Fibroblast of skin of right quadriceps (primary cell): Measurements from ENCODE around the gene NECTIN3.
A peak's percentile ranks its signal among the peaks of the same experiment; 100 is the strongest.

ENCODE experiments used
- DNase-seq: peaks from one replicate; pipeline ENCODE4 v3.0.0-alpha.2; 2013

The NECTIN3 gene

GRCh38 chr3:111084911-111085310, 13.3 kb downstream of the NECTIN3 start:
- DNase-seq = no peak

DNA sequence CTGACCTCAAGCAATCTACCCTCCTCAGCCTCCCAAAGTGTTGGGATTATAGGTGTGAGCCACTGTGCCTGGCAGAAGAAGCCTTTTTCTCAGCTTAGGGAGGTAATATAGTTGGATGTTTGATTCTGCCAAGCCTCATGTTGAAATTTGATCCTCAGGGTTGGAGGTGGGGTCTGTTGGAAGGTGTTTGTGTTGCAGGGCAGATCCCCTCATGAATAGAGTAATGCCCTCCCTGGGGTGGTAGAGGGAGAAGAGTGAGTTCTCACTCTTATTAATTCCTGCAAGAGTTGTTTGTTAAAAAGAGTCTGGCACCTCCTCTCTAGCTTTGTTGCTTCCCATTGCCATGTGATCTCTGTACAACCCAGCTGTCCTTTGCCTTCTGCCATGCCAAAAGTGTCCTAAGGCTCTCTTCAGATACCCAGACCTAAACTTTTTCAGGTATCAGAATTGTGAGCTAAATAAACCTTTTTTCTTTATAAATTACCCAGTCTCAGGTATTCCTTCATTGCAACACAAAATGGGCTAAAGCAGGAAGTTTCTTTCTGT, 16.4 kb downstream of the NECTIN3 start:
- DNase-seq = no peak

- DNase-seq = no peak
Measured at GRCh38 chr3:111096487-111097209, 25.0 kb downstream of the NECTIN3 start.

- DNase-seq = peak; percentile 39
Measured at GRCh38 chr3:111103807-111104206, 32.2 kb downstream of the NECTIN3 start.

GRCh38 chr3:111106993-111107661, 35.5 kb downstream of the NECTIN3 start:
- DNase-seq = no peak

GRCh38 chr3:111107662-111108035, 36.0 kb downstream of the NECTIN3 start:
- DNase-seq = peak; percentile 8

DNA sequence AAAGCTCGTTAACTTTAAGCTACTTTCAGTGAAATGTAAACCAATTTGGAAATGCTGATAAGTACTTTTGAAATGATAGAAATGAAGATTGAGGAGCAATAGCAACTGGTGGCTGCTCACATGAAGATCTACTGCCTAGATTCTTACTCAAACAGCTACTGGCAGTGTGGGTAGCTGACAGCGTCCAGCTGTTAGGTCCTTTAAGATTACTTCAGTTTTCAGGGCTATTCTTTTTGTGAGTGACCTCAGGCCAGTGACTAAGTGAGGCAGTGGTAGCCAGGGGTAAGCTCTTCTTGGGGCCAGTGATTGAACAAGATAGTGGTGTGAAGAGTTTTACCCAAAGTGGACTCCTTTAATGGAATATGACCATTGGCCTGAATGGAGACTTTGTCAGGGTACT, 41.3 kb downstream of the NECTIN3 start:
- DNase-seq = no peak

DNA sequence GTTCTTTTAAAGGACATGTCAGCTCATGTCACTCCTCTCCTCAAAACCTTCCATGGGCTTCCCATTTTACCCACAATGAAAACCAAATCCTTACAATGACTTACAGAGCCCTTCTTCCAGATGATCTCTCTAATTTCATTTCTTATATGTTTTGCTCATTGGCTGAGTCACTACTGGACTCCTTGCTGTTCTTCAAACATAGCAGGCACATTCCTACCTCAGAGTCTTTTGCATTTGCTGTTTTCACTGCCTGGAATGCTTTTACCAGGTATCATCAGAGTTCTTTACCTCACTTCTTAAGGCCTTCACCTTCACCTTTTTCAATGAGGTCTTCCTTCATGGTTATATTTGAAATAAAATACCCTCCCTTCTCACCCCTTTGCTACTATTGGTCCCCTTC, 57.3 kb downstream of the NECTIN3 start:
- peak; percentile 5 for DNase-seq

- no peak for DNase-seq
Measured at GRCh38 chr3:111130827-111131226, 59.2 kb downstream of the NECTIN3 start.

- no peak for DNase-seq
Measured at GRCh38 chr3:111134302-111134701, 62.7 kb downstream of the NECTIN3 start.

DNA sequence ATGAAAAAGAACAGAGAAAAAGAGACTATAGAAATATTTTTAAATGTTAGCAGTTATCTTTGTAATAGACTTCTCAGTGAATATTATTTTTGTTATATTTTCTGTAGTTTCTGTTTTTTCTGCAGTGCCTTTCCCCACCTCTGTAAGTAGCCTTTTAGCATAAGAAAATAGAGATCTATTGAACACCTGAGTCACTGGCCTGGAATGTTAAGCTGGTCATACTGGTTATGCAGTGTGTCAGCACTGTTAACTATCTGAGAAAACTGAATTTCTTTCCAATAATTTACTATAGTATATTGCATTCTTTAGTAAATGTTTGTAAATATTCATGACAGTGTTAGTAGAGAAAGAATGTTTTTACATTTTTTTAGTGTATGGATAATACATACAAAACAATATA, 79.8 kb downstream of the NECTIN3 start:
- peak; percentile 76 for DNase-seq

- DNase-seq = peak; percentile 50
Measured at GRCh38 chr3:111152496-111152895, 80.9 kb downstream of the NECTIN3 start.

- no peak for DNase-seq
Measured at GRCh38 chr3:111156517-111156916, 84.9 kb downstream of the NECTIN3 start.

DNA sequence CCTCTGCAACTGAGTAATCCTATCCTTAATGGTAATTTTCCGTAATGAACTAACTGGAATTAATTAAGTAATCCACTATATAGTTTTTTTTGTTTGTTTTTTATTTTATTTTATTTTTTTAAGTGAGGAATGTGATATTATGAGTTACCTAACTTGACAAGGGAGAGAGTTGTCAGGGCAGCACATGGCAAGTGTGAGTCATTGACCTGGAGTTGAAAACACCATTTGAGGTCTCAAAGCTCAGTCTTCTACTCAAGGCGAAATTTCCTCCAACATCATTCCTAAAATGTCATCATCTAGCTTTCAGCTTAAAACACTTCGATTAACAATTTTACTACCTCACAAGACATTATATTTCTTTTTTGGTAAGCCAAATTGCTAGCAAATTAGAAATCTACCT, 87.8 kb downstream of the NECTIN3 start:
- peak; percentile 13 for DNase-seq

- DNase-seq = no peak
Measured at GRCh38 chr3:111164621-111165020, 93.0 kb downstream of the NECTIN3 start.

DNA sequence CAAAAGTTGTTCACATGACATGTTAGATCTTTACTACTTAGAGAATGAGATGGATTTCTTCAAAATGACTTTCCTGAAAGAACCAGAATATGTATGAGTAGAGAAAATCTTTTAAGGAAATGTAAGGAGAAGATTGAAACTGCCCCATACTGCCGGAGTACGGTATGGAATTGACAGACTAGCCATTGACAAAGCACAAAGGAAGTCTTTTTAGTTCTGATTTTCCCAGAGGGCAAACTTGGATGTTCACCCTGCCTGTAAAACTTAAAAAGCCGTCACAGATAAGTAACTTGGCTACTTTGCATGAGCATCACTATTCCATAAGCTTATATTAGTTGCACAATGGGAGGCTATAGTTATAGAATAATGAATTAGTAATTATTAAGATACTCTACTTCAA, 93.8 kb downstream of the NECTIN3 start:
- no peak for DNase-seq

DNA sequence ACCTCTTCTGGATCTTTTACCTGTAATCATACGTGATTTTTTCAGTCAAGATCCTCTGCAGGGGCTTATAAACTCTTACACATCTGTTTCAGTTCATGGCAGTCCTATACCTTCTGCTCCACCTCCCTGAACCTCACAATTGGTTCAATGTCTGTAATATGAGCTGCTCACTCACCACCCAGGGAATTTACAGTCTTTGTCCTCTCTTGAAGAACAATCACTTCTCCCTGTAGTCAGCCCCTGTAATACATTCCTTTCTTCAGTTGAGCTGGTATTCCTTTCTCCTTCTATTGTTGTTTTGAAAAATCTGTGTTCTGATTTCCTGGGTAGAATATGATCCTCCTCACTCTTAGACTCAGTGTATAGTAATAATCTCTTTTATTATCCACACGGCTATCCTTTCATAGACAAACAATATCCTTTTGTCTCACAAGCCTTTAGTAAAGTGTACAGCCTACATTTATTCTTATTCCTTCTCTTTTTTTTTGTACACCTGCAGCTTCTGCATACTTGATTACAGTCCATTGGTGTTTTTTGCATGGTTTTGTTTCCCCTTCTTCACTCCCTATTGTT, 101.8 kb downstream of the NECTIN3 start:
- DNase-seq = peak; percentile 56

GRCh38 chr3:111173906-111174305, 102.3 kb downstream of the NECTIN3 start:
- DNase-seq = no peak

DNA sequence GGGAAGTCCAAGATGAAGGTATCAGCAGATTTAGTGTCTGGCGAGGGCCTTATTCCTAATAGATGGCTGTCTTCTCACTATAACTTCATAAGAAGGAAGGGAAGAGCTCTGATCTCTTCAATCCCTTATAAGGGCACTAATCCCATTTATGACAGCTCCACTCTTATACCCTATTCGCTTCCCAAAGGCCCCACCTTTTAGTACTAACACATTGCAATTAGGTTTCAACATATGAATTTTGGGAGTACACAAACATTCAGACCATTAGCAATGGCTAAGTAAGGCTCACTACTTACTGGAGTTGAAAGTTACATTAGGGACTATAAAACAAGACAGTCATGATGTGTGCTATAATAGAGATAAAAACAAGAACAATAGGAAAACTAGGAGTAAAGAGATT, 118.9 kb downstream of the NECTIN3 start:
- DNase-seq = no peak

GRCh38 chr3:111193472-111193871, 121.9 kb downstream of the NECTIN3 start:
- DNase-seq = no peak

DNA sequence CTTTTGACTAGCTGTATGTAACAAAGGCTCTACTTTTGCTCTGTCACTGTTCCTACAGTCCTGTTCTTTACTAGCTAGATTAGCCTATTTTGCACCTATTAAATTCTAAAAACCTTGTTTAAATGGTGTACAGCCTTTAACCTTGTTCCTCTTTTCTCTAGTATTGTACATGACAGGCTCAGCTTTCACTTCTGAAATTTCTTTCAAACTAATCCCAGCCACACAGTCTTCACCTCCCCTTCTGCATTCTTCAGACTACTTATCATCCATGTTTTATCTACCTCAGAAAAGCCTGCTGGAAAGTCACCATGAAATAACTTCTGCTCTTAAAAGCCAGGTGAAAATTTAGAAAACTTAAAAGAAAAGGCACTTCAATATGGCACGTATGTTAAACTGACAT, 122.4 kb downstream of the NECTIN3 start:
- DNase-seq = no peak

DNA sequence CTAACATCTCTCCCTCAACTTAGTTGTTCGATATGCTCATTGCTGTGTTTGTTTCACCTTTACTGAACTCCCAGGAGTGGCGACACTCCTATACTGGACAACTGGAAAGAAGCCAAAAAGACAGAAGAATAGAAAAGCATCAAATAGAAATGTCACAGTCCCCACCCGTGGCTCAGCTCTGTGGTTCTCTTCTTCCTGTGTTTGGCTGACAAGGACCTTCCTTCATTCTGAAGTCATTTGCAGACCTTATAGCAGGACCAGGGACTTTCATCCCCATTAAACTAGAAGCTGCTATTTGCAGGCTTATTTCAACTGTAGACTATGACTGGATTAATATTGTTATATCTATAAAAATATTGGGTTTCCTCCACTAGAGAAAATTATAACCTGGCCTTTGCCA, 125.9 kb downstream of the NECTIN3 start:
- DNase-seq = no peak

GRCh38 chr3:111200027-111200426, 128.4 kb downstream of the NECTIN3 start:
- no peak for DNase-seq
